Measurements from ENCODE around the gene BCORL1.

GRCh38 chrX:130020661-130021324, 38.4 kb downstream of the BCORL1 start:
- no peak for TF ChIP-seq EZH2 (IDR thresholded peaks at IDR 0.05; ENCODE audit: insufficient read depth, low read length)
- TF ChIP-seq, protein P1, sequence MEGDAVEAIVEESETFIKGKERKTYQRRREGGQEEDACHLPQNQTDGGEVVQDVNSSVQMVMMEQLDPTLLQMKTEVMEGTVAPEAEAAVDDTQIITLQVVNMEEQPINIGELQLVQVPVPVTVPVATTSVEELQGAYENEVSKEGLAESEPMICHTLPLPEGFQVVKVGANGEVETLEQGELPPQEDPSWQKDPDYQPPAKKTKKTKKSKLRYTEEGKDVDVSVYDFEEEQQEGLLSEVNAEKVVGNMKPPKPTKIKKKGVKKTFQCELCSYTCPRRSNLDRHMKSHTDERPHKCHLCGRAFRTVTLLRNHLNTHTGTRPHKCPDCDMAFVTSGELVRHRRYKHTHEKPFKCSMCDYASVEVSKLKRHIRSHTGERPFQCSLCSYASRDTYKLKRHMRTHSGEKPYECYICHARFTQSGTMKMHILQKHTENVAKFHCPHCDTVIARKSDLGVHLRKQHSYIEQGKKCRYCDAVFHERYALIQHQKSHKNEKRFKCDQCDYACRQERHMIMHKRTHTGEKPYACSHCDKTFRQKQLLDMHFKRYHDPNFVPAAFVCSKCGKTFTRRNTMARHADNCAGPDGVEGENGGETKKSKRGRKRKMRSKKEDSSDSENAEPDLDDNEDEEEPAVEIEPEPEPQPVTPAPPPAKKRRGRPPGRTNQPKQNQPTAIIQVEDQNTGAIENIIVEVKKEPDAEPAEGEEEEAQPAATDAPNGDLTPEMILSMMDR (IDR thresholded peaks at IDR 0.05; ENCODE audit: insufficient read depth, low read depth, low read length): no peak

Measured in astrocyte (in vitro differentiated cells and primary cell).